Forelimb muscle (tissue), 1 donor: ENCODE data around the gene ARID4A. TPM values are rescaled to one million over a fixed set of nuclear protein-coding genes. Genes with fewer than 3 reads are reported as not detected.
"Not testable (repeated sequence)": the region's sequence is repeated elsewhere in the genome, so short reads cannot be mapped to it uniquely, and the experiment has no call there.

ENCODE experiments used
- DNase-seq: peaks from one replicate; pipeline ENCODE4 v3.0.0-alpha.2; 2013; ENCODE audit warnings: low read depth
- polyA plus RNA-seq: library from polyadenylated mRNA; unstranded; fragments of 120-200 nt; gene quantifications from one replicate; pipeline ENCODE4 v1.2.1, GENCODE V29; 2013; ENCODE audit not compliant: insufficient read length

The ARID4A gene
- polyA plus RNA-seq, 1 donor, result 14.2 TPM

GRCh38 chr14:58294201-58294600 lies 4.2 kb upstream of the ARID4A start:
- DNase-seq, result no peak

GRCh38 chr14:58296726-58297125 lies 1.6 kb upstream of the ARID4A start:
- no peak for DNase-seq

GRCh38 chr14:58297412-58297761 lies 968 bp upstream of the ARID4A start:
- no peak for DNase-seq

GRCh38 chr14:58297762-58298476 lies 436 bp upstream of the ARID4A start:
- peak; percentile 100 for DNase-seq

GRCh38 chr14:58299401-58300330 lies 1.3 kb downstream of the ARID4A start:
- DNase-seq, result no peak

GRCh38 chr14:58301416-58301815 lies 3.1 kb downstream of the ARID4A start:
- no peak for DNase-seq

GRCh38 chr14:58305730-58306129 lies 7.4 kb downstream of the ARID4A start:
- no peak for DNase-seq

GRCh38 chr14:58307597-58308316 lies 9.4 kb downstream of the ARID4A start:
- no peak for DNase-seq

- DNase-seq, result no peak
Observed at GRCh38 chr14:58309086-58309485, 10.7 kb downstream of the ARID4A start.

- no peak for DNase-seq
Observed at GRCh38 chr14:58313699-58314098, 15.3 kb downstream of the ARID4A start.

- no peak for DNase-seq
Observed at GRCh38 chr14:58315606-58316005, 17.3 kb downstream of the ARID4A start.

GRCh38 chr14:58327019-58327418 lies 28.7 kb downstream of the ARID4A start:
- no peak for DNase-seq

GRCh38 chr14:58331111-58331510 lies 32.8 kb downstream of the ARID4A start:
- peak; percentile 95 for DNase-seq

- no peak for DNase-seq
Observed at GRCh38 chr14:58332561-58332960, 34.2 kb downstream of the ARID4A start.

GRCh38 chr14:58339666-58340065 lies 41.3 kb downstream of the ARID4A start:
- DNase-seq, result not testable (repeated sequence)

- DNase-seq, result no peak
Observed at GRCh38 chr14:58341152-58341748, 42.9 kb downstream of the ARID4A start.

GRCh38 chr14:58343535-58343934 lies 45.2 kb downstream of the ARID4A start:
- not testable (repeated sequence) for DNase-seq

GRCh38 chr14:58353516-58354299 lies 55.4 kb downstream of the ARID4A start:
- no peak for DNase-seq

GRCh38 chr14:58354808-58355207 lies 56.5 kb downstream of the ARID4A start:
- DNase-seq, result no peak

- DNase-seq, result no peak
Observed at GRCh38 chr14:58356268-58356667, 57.9 kb downstream of the ARID4A start.

- DNase-seq, result not testable (repeated sequence)
Observed at GRCh38 chr14:58362272-58362671, 63.9 kb downstream of the ARID4A start.
